ENCODE results near the gene RAB3C. TPM values are rescaled to one million over a fixed set of nuclear protein-coding genes. Genes with fewer than 3 reads are reported as not detected.
"Not testable (repeated sequence)": the region's sequence is repeated elsewhere in the genome, so short reads cannot be mapped to it uniquely, and the experiment has no call there.

RAB3C gene
- total RNA-seq, 6 experiments from 2014 or later: not detected

DNA sequence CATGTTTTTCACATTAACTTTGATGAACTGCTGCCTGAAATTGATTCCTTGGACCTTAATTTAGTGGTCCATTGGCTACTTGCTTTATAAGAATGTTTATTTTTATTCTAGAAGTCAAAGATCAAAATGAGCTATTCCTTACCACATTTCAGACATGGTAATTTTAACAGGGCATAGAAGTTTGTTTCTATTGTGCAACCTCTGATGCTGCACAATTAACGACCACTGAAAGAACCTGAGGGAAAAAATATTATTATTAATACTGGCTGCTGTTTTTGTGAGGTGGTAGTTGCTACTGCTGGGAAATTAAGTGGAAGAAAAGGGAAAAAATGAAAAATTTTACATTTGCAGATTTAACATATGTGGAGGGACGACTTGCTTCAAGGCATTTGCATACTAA lies 37.9 kb upstream of the RAB3C start:
- Mint-ChIP-seq H3K4me3 (no peak overlapping the region), H3K27me3 (ENCODE audit: insufficient read depth) (no peaks in the 10 kb centered on the region), H3K9me3 (no peaks in the 10 kb centered on the region; the same call in 1 of the 2 replicates), H3K36me3 (ENCODE audit: low read depth) (no peaks in the 10 kb centered on the region), H3K27ac (no peak overlapping the region), H3K4me1 (ENCODE audit: low read depth) (no peaks in the 10 kb centered on the region)
- TF ChIP-seq, protein P1, sequence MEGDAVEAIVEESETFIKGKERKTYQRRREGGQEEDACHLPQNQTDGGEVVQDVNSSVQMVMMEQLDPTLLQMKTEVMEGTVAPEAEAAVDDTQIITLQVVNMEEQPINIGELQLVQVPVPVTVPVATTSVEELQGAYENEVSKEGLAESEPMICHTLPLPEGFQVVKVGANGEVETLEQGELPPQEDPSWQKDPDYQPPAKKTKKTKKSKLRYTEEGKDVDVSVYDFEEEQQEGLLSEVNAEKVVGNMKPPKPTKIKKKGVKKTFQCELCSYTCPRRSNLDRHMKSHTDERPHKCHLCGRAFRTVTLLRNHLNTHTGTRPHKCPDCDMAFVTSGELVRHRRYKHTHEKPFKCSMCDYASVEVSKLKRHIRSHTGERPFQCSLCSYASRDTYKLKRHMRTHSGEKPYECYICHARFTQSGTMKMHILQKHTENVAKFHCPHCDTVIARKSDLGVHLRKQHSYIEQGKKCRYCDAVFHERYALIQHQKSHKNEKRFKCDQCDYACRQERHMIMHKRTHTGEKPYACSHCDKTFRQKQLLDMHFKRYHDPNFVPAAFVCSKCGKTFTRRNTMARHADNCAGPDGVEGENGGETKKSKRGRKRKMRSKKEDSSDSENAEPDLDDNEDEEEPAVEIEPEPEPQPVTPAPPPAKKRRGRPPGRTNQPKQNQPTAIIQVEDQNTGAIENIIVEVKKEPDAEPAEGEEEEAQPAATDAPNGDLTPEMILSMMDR (IDR thresholded peaks at IDR 0.05): no peak
- DNase-seq: no peak

DNA sequence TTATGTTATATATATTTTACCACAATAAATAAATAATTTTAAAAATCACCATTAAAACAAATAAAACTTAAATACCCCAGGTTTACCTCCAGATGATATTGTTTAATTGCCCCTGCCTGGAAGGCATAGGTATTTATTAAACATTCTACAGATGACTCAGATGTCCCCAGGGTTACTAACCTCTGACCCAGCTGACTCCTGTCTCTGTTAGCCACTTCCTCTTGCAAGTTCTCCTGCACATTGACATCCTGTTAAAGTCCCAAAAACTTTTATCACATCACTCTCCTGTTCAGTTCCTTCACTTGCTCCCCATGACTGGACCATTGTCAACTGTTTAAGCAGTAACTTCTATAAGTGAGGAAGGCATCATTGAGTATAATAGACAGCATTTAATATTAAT lies 37.0 kb upstream of the RAB3C start:
- H3K9me3 Mint-ChIP-seq: no peaks in the 10 kb centered on the region; the same call in 1 of the 2 replicates
- no peaks in the 10 kb centered on the region for H3K27me3 Mint-ChIP-seq (ENCODE audit: insufficient read depth)
- TF ChIP-seq, protein P1 (IDR thresholded peaks at IDR 0.05): no peak
- H3K27ac Mint-ChIP-seq: no peak overlapping the region
- H3K4me1 Mint-ChIP-seq (ENCODE audit: low read depth): no peaks in the 10 kb centered on the region
- DNase-seq: no peak
- no peak overlapping the region for H3K4me3 Mint-ChIP-seq
- H3K36me3 Mint-ChIP-seq (ENCODE audit: low read depth): no peaks in the 10 kb centered on the region

DNA sequence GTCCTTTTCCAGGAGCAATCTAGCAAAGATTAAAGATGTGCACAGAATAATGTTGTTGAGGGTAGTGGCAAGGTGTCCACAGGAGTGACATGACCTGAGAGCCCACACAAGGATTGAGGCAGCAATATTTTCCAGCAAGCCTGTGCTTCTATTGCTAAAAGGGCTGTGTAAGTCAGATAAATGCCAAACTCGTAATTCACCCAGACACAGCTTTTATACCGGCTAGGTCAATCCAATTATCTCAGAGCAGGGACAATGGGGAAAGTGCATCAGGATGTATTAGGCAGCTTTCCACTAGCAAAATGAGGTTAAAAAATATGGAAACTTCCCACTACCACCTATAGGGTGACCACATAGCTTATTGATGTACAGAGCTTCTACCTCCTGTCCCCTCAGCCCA lies 34.8 kb upstream of the RAB3C start:
- TF ChIP-seq, protein P1 (IDR thresholded peaks at IDR 0.05): no peak
- Mint-ChIP-seq H3K27ac (no peak overlapping the region), H3K4me3 (no peak overlapping the region), H3K27me3 (ENCODE audit: insufficient read depth) (no peaks in the 10 kb centered on the region), H3K36me3 (ENCODE audit: low read depth) (no peaks in the 10 kb centered on the region), H3K4me1 (ENCODE audit: low read depth) (no peaks in the 10 kb centered on the region), H3K9me3 (no peaks in the 10 kb centered on the region; the same call in 1 of the 2 replicates)
- no peak for DNase-seq

DNA sequence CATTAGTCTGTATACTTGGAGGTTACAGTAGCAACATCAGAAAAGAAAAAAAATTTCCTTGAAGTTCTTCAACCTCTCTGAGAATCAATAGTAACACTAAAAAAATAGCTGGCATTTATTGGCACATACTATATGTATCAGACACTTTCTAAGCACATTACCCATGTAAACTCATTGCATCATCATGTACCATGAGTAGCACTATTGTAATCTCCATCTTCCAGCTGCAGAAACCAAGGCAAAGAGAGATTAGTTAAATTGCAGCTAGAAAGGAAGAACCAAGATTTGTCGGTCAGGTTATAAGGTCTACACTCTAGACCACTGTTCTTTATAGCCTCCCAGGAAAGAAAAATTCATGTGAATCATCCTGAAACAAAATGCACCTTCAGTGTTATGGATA lies 31.4 kb upstream of the RAB3C start:
- TF ChIP-seq, protein P1 (IDR thresholded peaks at IDR 0.05): no peak
- Mint-ChIP-seq H3K36me3 (ENCODE audit: low read depth) (no peaks in the 10 kb centered on the region), H3K9me3 (no peaks in the 10 kb centered on the region; the same call in 1 of the 2 replicates), H3K4me3 (no peak overlapping the region), H3K27me3 (ENCODE audit: insufficient read depth) (no peaks in the 10 kb centered on the region), H3K4me1 (ENCODE audit: low read depth) (no peaks in the 10 kb centered on the region), H3K27ac (no peak overlapping the region)
- no peak for DNase-seq

DNA sequence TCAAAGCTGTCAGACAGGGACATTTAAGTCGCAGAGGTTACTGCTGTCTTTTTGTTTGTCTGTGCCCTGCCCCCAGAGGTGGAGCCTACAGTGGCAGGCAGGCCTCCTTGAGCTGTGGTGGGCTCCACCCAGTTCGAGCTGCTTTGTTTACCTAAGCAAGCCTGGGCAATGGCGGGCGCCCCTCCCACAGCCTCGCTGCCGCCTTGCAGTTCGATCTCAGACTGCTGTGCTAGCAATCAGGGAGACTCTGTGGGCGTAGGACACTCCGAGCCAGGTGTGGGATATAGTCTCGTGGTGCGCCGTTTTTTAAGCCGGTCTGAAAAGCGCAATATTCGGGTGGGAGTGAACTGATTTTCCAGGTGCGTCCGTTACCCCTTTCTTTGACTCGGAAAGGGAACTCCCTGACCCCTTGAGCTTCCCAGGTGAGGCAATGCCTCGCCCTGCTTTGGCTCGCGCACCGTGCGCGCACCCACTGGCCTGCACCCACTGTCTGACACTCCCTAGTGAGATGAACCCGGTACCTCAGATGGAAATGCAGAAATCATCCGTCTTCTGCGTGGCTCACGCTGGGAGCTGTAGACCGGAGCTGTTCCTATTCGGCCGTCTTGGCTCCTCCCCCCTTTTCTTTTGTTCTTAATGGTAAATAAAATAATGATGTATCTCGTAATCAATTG lies 25.1 kb upstream of the RAB3C start:
- not testable (repeated sequence) for DNase-seq, H3K4me3 Mint-ChIP-seq

DNA sequence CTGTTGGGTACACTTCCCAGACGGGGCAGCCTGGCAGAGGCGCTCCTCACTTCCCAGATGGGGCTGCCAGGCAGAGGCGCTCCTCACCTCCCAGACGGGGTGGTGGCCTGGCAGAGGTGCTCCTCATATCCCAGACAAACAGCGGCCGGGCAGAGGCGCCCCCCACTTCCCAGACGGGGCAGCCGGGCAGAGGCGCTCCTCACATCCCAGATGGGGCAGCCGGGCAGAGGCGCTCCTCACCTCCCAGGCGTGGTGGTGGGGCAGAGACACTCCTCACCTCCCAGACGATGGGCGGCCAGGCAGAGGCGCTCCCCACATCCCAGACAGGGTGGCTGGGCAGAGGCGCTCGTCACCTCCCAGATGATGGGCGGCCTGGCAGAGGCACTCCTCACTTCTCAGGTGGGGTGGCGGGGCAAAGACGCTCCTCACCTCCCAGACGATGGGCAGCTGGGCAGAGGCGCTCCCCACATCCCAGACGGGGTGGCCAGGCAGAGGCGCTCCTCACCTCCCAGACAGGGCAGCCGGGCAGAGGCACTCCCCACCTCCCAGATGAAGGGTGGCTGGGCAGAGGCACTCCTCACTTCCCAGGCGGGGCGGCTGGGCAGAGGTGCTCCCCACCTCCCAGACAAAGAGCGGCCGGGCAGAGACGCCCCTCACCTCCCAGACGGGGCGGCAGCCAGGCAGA lies 19.7 kb upstream of the RAB3C start:
- not testable (repeated sequence) for H3K27me3 Mint-ChIP-seq (ENCODE audit: insufficient read depth); DNase-seq; H3K4me1 Mint-ChIP-seq (ENCODE audit: low read depth); H3K36me3 Mint-ChIP-seq (ENCODE audit: low read depth); H3K27ac Mint-ChIP-seq; H3K4me3 Mint-ChIP-seq
- peaks cover 22% of the 10 kb centered on the region for H3K9me3 Mint-ChIP-seq

More for the DNA sequence above, 25.1 kb upstream of the RAB3C start:
- H3K27ac Mint-ChIP-seq; H3K27me3 Mint-ChIP-seq (ENCODE audit: insufficient read depth); H3K4me1 Mint-ChIP-seq (ENCODE audit: low read depth); H3K36me3 Mint-ChIP-seq (ENCODE audit: low read depth): not testable (repeated sequence)
- H3K9me3 Mint-ChIP-seq: peaks cover 14% of the 10 kb centered on the region

DNA sequence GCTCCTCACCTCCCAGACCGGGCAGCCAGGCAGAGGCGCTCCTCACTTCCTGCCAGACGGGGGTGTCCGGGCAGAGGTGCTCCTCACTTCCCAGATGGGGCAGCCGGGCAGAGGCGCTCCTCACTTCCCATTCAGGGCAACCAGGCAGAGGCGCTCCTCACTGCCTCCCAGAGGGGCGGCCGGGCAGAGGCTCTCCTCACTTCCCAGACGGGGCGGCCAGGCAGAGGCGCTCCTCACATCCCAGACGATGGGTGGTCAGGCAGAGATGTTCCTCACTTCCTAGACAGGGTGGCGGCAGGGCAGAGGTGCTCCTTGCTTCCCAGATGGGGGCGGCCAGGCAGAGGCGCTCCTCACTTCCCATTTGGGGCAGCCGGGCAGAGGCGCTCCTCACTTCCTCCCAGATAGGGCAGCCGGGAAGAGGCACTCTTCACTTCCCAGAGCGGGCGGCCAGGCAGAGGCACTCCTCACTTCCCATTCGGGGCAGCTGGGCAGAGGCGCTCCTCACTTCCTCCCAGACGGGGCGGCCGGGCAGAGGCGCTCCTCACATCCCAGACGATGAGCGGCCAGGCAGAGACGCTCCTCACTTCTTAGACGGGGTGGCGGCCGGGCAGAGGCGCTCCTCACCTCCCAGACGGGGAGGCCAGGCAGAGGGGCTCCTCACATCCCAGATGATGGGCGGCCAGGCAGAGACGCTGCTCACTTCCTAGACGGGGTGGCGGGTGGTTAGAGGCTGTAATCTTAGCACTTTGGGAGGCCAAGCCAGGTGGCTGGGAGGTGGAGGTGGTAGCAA lies 18.6 kb upstream of the RAB3C start:
- H3K27me3 Mint-ChIP-seq (ENCODE audit: insufficient read depth); H3K4me3 Mint-ChIP-seq; DNase-seq; H3K36me3 Mint-ChIP-seq (ENCODE audit: low read depth); H3K4me1 Mint-ChIP-seq (ENCODE audit: low read depth); H3K27ac Mint-ChIP-seq: not testable (repeated sequence)
- peaks cover 20% of the 10 kb centered on the region for H3K9me3 Mint-ChIP-seq

All from HFFc6 (cell line).